ENCODE results near the gene GPANK1. TPM values are rescaled to one million over a fixed set of nuclear protein-coding genes. Genes with fewer than 3 reads are reported as not detected.

GPANK1 gene
- total and polyA plus RNA-seq, 9 of the 15 experiments (the other 6 are each of a cell fraction or from before 2014, with no cell fraction given), result 32.2 to 111 (median 46.3) TPM

- TF ChIP-seq PURB (CRISPR knock-in tag; IDR thresholded peaks at IDR 0.05; ENCODE audit: low read depth) (no peak), LARP7 (IDR thresholded peaks at IDR 0.05) (no peak), MEF2A (IDR thresholded peaks at IDR 0.05; ENCODE audit: control insufficient read depth, low read depth, low read length) (no peak), ESRRA (IDR thresholded peaks at IDR 0.05; ENCODE audit: borderline replicate concordance, low read depth) (no peak), BCLAF1 (IDR thresholded peaks at IDR 0.05; ENCODE audit: borderline replicate concordance in 1 of 2, control insufficient read depth in 1 of 2, low read depth in 2 of 2, low read length in 1 of 2) (no peak), CUX1 (CRISPR knock-in tag; IDR thresholded peaks at IDR 0.05) (0 out of 2 replicates have a peak, but pooled peaks have one; percentile 50), MLX (CRISPR knock-in tag; conservative IDR thresholded peaks at IDR 0.05) (no peak), EWSR1 (IDR thresholded peaks at IDR 0.05; ENCODE audit: borderline replicate concordance, low read depth, partially characterized antibody) (no peak), CC2D1A (IDR thresholded peaks at IDR 0.05) (no peak), ZBTB33 (CRISPR knock-in tag; IDR thresholded peaks at IDR 0.05) (no peak)
Measured at GRCh38 chr6:31657406-31658157, 7.2 kb downstream of the GPANK1 start (continued).
